Measurements from ENCODE around the gene ACTRT2.

DNA sequence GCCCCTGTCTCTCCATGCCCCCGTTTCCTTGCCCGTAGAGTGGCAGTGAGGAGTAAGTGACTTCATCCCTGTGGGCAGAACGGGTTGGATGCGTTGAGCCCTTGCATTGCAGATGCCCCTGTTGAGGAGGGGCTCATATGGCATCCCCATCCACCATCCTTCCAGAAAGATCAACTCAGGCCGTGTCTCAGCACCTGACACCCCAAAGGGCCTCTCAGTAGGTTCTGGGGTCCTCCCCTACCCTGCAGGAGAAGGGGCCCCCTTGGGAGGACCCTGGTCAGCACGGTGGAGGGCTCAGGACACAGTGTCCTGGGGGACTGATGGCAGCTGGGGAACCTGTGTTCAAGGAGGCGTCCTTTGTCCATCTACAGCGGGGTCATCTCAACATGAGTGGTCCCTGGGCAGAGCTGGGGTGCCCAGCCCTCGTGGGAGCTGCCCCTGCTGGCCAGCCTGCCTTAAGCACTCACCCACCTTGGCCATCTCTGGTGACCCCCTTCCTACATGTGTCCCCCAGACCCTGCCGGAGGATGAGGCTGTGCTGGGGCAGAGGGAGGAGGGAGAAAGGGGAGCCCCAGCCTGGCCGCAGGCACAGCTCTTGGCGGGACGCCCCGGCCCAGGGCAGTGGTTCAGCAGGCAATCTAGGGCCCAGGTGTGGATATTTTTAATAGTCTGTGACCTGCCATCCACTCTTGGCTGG, 48.2 kb upstream of the ACTRT2 start:
- TF ChIP-seq SUZ12 (IDR thresholded peaks at IDR 0.05; ENCODE audit: extremely low read depth, insufficient read depth, insufficient read length): no peak
- TF ChIP-seq YY1 (IDR thresholded peaks at IDR 0.05; ENCODE audit: insufficient read depth, insufficient read length): no peak
- TF ChIP-seq ZNF274 (IDR thresholded peaks at IDR 0.05; ENCODE audit: low read depth, low read length): no peak

All from NT2/D1 (cell line).